Endodermal cell (in vitro differentiated cells): ENCODE measurements around the gene COQ8A. TPM values are rescaled to one million over a fixed set of nuclear protein-coding genes. Genes with fewer than 3 reads are reported as not detected.

Experiments used
- DNase-seq: peaks from one replicate; pipeline ENCODE4 v3.0.0-alpha.2; 2017
- H3K27ac ChIP-seq: 2 replicates; pipeline ENCODE4 v1.5.1; 2013; ENCODE audit warnings: mild to moderate bottlenecking, low read depth, low read length, moderate library complexity
- H3K27me3 ChIP-seq: 2 replicates; pipeline ENCODE4 v1.6.1; 2013; ENCODE audit warnings: mild to moderate bottlenecking, low read length, moderate library complexity; ENCODE audit not compliant: insufficient read depth, control insufficient read depth, poor library complexity, severe bottlenecking
- H3K36me3 ChIP-seq: 2 replicates; pipeline ENCODE4 v1.7.0; 2013; ENCODE audit warnings: mild to moderate bottlenecking, low read length, moderate library complexity; ENCODE audit not compliant: control insufficient read depth, insufficient read depth
- H3K4me1 ChIP-seq: one replicate; pipeline ENCODE4 v1.7.0; 2013; ENCODE audit warnings: low read length; ENCODE audit not compliant: control insufficient read depth, insufficient read depth
- H3K4me3 ChIP-seq: 2 replicates; pipeline ENCODE4 v1.5.1; 2013; ENCODE audit warnings: mild to moderate bottlenecking, low read length, moderate library complexity
- H3K9ac ChIP-seq: 2 replicates; pipeline ENCODE4 v1.6.1; 2013; ENCODE audit warnings: mild to moderate bottlenecking, low read length, moderate library complexity; ENCODE audit not compliant: poor library complexity, severe bottlenecking; ENCODE audit errors: extremely low read depth
- H3K9me3 ChIP-seq: 2 replicates; pipeline ENCODE4 v1.6.1; 2013; ENCODE audit warnings: mild to moderate bottlenecking, low read length, moderate library complexity; ENCODE audit not compliant: control insufficient read depth
- H3K27ac Mint-ChIP-seq: 2 replicates; pipeline ENCODE4 v1.8.0; 2020; ENCODE audit warnings: mixed read lengths
- H3K27me3 Mint-ChIP-seq: 2 replicates; pipeline ENCODE4 v1.8.0; 2021; ENCODE audit warnings: mild to moderate bottlenecking, mixed read lengths; ENCODE audit not compliant: insufficient read depth
- H3K36me3 Mint-ChIP-seq: 2 replicates; pipeline ENCODE4 v1.8.0; 2020; ENCODE audit warnings: low read depth, mixed read lengths
- H3K4me1 Mint-ChIP-seq: 2 replicates; pipeline ENCODE4 v1.8.0; 2020; ENCODE audit warnings: mixed read lengths
- H3K4me3 Mint-ChIP-seq: 2 replicates; pipeline ENCODE4 v1.8.0; 2020; ENCODE audit warnings: mild to moderate bottlenecking, moderate library complexity, mixed read lengths
- H3K9me3 Mint-ChIP-seq: 2 replicates; pipeline ENCODE4 v1.8.0; 2020; ENCODE audit warnings: mild to moderate bottlenecking, mixed read lengths
- WGBS, 2 experiments: methylation state at CpG; one replicate each; pipeline versions ENCODE4 v1.1.5 to v1.1.7; 2013; ENCODE audit warnings: missing lambda C conversion rate in 2 of 2, mixed read lengths in 1 of 2; ENCODE audit not compliant: insufficient coverage in 1 of 2, insufficient read length in 1 of 2; 5-methylcytosine and 5-hydroxymethylcytosine counted together
- total RNA-seq, 2 donors: library from RNA; stranded (reverse); fragmentation: NEBNext Ultra II Directional in 1 of 2; extraction: Animal tissue kit (Norgen Biotek cat#: 25700) in 1 of 2; gene quantifications; 2 replicates in 1 of 2; 3 replicates in 1 of 2; pipeline ENCODE4 v1.2.1, GENCODE V29; 2021
- TF ChIP-seq, protein P1 (sequence below): fragments of 200-600 bp; sonication (generic); conservative IDR thresholded peaks from 2 replicates; pipeline ENCODE4 v1.5.0; 2021; ENCODE audit warnings: antibody characterized with exemption, mild to moderate bottlenecking

Gene COQ8A
- total RNA-seq, 2 donors from 2014 or later = 6.6 to 14.9 TPM

- H3K9me3 Mint-ChIP-seq = peaks cover 7% of the 10 kb centered on the region
- peaks cover 5% of the 10 kb centered on the region for H3K9me3 ChIP-seq
- no peak overlapping the region for H3K27ac ChIP-seq
- peaks cover 27% of the 10 kb centered on the region for H3K4me1 Mint-ChIP-seq
- H3K36me3 ChIP-seq = no peaks in the 10 kb centered on the region
- 94 to 98% methylated on average over 3 to 6 of the region's 6 CpGs for WGBS, 2 experiments
- H3K4me1 ChIP-seq = peaks cover 5% of the 10 kb centered on the region
- no peak overlapping the region for H3K9ac ChIP-seq
- TF ChIP-seq, protein P1, sequence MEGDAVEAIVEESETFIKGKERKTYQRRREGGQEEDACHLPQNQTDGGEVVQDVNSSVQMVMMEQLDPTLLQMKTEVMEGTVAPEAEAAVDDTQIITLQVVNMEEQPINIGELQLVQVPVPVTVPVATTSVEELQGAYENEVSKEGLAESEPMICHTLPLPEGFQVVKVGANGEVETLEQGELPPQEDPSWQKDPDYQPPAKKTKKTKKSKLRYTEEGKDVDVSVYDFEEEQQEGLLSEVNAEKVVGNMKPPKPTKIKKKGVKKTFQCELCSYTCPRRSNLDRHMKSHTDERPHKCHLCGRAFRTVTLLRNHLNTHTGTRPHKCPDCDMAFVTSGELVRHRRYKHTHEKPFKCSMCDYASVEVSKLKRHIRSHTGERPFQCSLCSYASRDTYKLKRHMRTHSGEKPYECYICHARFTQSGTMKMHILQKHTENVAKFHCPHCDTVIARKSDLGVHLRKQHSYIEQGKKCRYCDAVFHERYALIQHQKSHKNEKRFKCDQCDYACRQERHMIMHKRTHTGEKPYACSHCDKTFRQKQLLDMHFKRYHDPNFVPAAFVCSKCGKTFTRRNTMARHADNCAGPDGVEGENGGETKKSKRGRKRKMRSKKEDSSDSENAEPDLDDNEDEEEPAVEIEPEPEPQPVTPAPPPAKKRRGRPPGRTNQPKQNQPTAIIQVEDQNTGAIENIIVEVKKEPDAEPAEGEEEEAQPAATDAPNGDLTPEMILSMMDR = no peak
- peak; percentile 6 for DNase-seq
- peaks cover 1% of the 10 kb centered on the region for H3K36me3 Mint-ChIP-seq
- H3K4me3 Mint-ChIP-seq = no peak overlapping the region
- H3K27ac Mint-ChIP-seq = no peak overlapping the region
- H3K27me3 Mint-ChIP-seq = peaks cover 44% of the 10 kb centered on the region
- no peak overlapping the region for H3K4me3 ChIP-seq
- H3K27me3 ChIP-seq = peaks cover 26% of the 10 kb centered on the region
Observed at GRCh38 chr1:226948480-226948879, 8.4 kb downstream of the COQ8A start.

GRCh38 chr1:226948996-226949395 is 8.9 kb downstream of the COQ8A start:
- TF ChIP-seq, protein P1 = no peak
- Histone ChIP-seq H3K36me3 (no peaks in the 10 kb centered on the region), H3K4me1 (peaks cover 5% of the 10 kb centered on the region), H3K9ac (no peak overlapping the region), H3K27ac (no peak overlapping the region), H3K4me3 (no peak overlapping the region), H3K9me3 (peaks cover 5% of the 10 kb centered on the region), H3K27me3 (peaks cover 21% of the 10 kb centered on the region)
- peak; percentile 20 for DNase-seq
- H3K9me3 Mint-ChIP-seq = peaks cover 7% of the 10 kb centered on the region
- H3K27ac Mint-ChIP-seq = no peak overlapping the region
- H3K4me1 Mint-ChIP-seq = peaks cover 25% of the 10 kb centered on the region
- 93 to 97% methylated on average over 7 to 15 of the region's 15 CpGs for WGBS, 2 experiments
- no peak overlapping the region for H3K4me3 Mint-ChIP-seq
- peaks cover 1% of the 10 kb centered on the region for H3K36me3 Mint-ChIP-seq
- peaks cover 39% of the 10 kb centered on the region for H3K27me3 Mint-ChIP-seq

DNA sequence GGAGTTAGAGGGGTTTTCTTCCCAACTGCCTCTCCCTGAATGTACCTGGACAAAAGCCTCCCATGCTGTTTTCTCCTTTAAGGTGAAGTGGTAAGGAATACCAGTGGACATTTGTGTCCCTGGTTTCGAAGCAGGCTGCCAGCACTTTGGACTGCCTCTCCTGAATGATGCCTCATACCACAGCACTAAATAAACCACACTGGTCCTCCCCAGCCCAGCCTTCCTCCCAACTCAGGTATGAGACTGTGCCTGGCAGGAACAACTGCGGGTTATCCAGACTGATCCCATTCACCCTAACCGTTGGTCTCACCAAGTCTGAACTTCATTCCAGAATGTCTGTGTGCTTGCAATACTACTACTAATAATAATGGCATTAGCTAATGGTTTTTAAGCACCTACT is 9.3 kb downstream of the COQ8A start:
- Histone ChIP-seq H3K9me3 (peaks cover 5% of the 10 kb centered on the region), H3K36me3 (no peaks in the 10 kb centered on the region), H3K9ac (no peak overlapping the region), H3K27me3 (peaks cover 17% of the 10 kb centered on the region), H3K4me3 (no peak overlapping the region), H3K27ac (no peak overlapping the region), H3K4me1 (peaks cover 5% of the 10 kb centered on the region)
- no peak overlapping the region for H3K4me3 Mint-ChIP-seq
- peaks cover 22% of the 10 kb centered on the region for H3K4me1 Mint-ChIP-seq
- TF ChIP-seq, protein P1 = no peak
- peaks cover 7% of the 10 kb centered on the region for H3K9me3 Mint-ChIP-seq
- 95% methylated on average over 3 of the region's 3 CpGs; no CpG with 5 or more reads in 1 of the 2 experiments for WGBS, 2 experiments
- peaks cover 1% of the 10 kb centered on the region for H3K36me3 Mint-ChIP-seq
- peaks cover 35% of the 10 kb centered on the region for H3K27me3 Mint-ChIP-seq
- no peak overlapping the region for H3K27ac Mint-ChIP-seq
- DNase-seq = peak; percentile 17
